ENCODE measurements around the gene FLVCR2. TPM values are rescaled to one million over a fixed set of nuclear protein-coding genes. Genes with fewer than 3 reads are reported as not detected.

Gene FLVCR2
- total RNA-seq, 6 experiments from 2014 or later: 0.27 to 3.1 (median 1.8) TPM

DNA sequence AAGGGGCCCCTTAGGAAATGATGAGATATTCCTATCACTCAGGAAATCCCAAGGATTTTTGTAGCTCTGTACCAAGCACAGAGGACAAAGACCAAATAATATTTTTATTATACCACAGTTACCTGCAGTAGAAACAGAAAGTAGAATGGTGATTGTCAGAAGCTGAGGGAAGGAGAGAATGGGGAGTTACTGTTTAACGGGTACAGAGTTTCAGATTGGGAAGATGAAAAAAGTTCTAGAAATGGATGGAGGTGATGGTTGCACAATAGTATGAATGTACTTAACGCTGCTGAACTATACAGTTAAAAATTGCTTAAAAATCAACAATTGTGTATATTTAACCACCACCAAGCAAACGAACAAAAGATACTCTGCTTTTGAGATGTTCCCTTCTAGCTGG, 24.1 kb downstream of the FLVCR2 start:
- H3K4me1 Mint-ChIP-seq (ENCODE audit: low read depth): no peaks in the 10 kb centered on the region
- TF ChIP-seq, protein P1, sequence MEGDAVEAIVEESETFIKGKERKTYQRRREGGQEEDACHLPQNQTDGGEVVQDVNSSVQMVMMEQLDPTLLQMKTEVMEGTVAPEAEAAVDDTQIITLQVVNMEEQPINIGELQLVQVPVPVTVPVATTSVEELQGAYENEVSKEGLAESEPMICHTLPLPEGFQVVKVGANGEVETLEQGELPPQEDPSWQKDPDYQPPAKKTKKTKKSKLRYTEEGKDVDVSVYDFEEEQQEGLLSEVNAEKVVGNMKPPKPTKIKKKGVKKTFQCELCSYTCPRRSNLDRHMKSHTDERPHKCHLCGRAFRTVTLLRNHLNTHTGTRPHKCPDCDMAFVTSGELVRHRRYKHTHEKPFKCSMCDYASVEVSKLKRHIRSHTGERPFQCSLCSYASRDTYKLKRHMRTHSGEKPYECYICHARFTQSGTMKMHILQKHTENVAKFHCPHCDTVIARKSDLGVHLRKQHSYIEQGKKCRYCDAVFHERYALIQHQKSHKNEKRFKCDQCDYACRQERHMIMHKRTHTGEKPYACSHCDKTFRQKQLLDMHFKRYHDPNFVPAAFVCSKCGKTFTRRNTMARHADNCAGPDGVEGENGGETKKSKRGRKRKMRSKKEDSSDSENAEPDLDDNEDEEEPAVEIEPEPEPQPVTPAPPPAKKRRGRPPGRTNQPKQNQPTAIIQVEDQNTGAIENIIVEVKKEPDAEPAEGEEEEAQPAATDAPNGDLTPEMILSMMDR (IDR thresholded peaks at IDR 0.05): no peak
- peaks cover 4% of the 10 kb centered on the region for H3K9me3 Mint-ChIP-seq
- DNase-seq: no peak
- no peak overlapping the region for H3K27ac Mint-ChIP-seq
- H3K36me3 Mint-ChIP-seq (ENCODE audit: low read depth): peaks cover 3% of the 10 kb centered on the region; the same call in 1 of the 2 replicates
- H3K27me3 Mint-ChIP-seq (ENCODE audit: insufficient read depth): peaks cover 41% of the 10 kb centered on the region
- no peak overlapping the region for H3K4me3 Mint-ChIP-seq

DNA sequence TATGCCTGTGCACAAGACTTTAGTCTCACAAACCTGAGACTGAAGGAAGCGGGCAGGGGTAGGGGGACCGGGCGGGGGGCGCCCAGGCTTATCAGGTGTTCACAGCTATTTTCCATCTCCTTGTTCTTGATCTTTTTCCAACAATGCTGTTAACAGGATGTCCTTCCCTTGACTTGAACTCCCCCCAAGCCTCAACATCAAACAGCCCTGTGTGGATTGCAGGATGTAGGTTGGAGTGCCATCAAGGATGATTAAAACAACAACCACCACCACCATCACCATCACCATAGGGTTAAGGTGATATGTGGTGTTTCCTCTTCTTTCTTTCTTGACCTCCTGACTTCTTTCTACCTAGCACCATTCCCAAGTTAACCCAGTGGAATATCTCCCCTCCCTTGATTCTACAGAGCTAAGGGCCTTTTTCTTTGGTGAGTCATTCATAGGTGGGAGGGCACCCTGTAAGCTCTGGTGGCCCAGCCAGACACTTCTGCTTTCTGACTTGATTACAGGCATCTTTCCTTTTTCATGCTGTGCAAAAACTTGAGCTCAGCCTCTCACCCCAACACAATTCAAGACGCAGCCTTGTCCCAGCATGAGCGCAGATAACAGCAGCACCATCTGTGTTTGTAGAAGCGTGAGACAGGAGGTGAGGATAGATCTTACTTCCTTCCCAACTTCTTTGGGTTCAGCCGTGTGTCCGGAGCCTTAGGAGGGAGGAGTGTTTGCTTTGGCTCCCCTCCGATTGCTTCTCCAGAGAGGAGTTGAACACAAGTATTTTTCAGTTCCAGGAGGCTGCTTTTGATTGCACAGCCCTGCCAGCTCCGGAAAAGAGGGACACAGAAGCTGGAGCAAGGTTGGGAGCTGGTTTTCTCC, 26.8 kb downstream of the FLVCR2 start:
- Mint-ChIP-seq H3K9me3 (peaks cover 27% of the 10 kb centered on the region), H3K27me3 (ENCODE audit: insufficient read depth) (peaks cover 53% of the 10 kb centered on the region), H3K4me3 (no peak overlapping the region), H3K4me1 (ENCODE audit: low read depth) (no peaks in the 10 kb centered on the region), H3K36me3 (ENCODE audit: low read depth) (peaks cover 22% of the 10 kb centered on the region), H3K27ac (no peak overlapping the region)
- TF ChIP-seq, protein P1 (IDR thresholded peaks at IDR 0.05): no peak
- DNase-seq: no peak

DNA sequence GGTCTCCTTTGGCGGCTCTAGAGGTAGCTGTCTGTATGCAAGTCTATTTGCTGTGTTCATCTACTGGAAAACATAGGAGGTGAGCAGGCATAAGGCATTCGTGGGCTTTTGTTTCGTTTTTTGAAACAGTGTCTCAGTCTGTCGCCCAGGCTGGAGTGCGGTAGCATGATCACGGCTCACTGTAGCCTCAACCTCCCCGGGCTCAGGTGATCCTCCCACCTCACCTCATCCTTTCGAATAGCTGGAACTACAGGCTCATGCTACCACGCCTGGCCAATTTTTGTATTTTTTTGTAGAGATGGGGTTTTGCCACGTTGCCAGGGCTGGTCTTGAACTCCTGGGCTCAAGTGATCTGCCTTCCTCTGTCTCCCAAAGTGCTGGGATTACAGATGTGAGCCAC, 27.5 kb downstream of the FLVCR2 start:
- TF ChIP-seq, protein P1 (IDR thresholded peaks at IDR 0.05): no peak
- Mint-ChIP-seq H3K4me3 (no peak overlapping the region), H3K36me3 (ENCODE audit: low read depth) (peaks cover 22% of the 10 kb centered on the region), H3K4me1 (ENCODE audit: low read depth) (no peaks in the 10 kb centered on the region), H3K27me3 (ENCODE audit: insufficient read depth) (peaks cover 59% of the 10 kb centered on the region), H3K27ac (no peak overlapping the region), H3K9me3 (peaks cover 30% of the 10 kb centered on the region)
- DNase-seq: no peak

DNA sequence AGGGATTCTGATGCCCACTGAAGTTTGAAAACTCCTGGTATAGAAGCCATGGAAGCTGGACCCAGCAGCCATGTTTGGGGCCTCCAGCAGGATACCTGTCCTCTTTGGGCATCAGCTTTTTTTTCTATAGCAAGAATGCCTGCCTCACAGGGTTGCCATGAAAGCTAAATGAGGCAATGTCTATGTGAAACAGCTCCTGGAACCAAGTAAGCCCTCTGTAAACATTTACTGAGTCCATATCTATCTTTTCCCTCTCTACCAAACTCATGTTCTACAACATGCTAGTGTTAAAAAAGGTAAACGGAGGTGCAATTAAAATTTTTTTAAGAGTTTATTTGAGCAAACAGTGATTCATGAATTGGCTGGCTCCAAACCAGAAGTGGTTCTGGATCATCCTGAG, 28.6 kb downstream of the FLVCR2 start:
- Mint-ChIP-seq H3K36me3 (ENCODE audit: low read depth) (peaks cover 22% of the 10 kb centered on the region), H3K4me3 (no peak overlapping the region), H3K27me3 (ENCODE audit: insufficient read depth) (peaks cover 59% of the 10 kb centered on the region), H3K4me1 (ENCODE audit: low read depth) (no peaks in the 10 kb centered on the region), H3K27ac (no peak overlapping the region), H3K9me3 (peaks cover 30% of the 10 kb centered on the region)
- TF ChIP-seq, protein P1 (IDR thresholded peaks at IDR 0.05): no peak
- no peak for DNase-seq

DNA sequence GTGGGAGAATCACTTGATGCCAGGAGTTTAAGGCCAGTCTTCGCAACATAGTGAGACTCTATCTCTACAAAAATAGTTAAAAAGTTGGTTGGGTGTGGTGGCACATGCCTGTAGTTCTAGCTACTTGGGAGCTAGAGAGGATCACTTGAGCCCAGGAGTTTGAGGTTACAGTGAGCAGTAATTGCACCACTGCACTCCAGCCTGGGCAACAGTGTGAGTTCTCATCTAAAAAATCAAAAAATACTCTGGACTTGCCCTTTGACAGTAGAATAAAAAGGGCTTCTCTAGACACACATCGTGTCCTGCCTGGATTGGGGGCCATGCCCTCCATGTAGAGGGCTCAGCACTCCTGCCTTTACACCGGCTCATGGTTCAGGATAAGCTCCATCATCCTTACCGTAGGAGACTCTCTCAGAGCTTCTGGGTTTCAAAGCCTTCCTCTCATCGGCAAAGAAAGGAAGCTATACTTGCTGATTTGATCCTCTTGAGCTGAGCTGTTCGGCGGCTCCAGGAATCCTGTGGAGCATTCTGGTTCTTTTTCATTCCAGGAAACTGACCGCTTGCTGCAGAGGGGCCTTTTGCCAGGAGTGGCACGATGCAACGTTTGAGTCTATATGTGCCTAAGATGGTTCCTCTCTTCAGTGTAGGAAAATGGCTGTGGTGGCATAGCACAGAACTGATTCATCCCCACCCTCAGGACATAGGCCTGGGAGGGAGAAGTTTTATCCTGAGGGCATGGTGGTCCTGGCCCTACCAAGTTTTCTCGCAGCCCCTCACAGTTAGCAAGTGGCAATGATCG, 29.6 kb downstream of the FLVCR2 start:
- TF ChIP-seq, protein P1 (IDR thresholded peaks at IDR 0.05): no peak

More for the DNA sequence above, 29.6 kb downstream of the FLVCR2 start:
- H3K4me1 Mint-ChIP-seq (ENCODE audit: low read depth): no peaks in the 10 kb centered on the region
- peaks cover 34% of the 10 kb centered on the region for H3K9me3 Mint-ChIP-seq
- H3K36me3 Mint-ChIP-seq (ENCODE audit: low read depth): peaks cover 26% of the 10 kb centered on the region
- no peak overlapping the region for H3K4me3 Mint-ChIP-seq
- no peak for DNase-seq
- peaks cover 65% of the 10 kb centered on the region for H3K27me3 Mint-ChIP-seq (ENCODE audit: insufficient read depth)
- H3K27ac Mint-ChIP-seq: no peak overlapping the region

Measured in HFFc6 (cell line).